ENCODE results near the gene TMEM208.

TMEM208 gene

DNA sequence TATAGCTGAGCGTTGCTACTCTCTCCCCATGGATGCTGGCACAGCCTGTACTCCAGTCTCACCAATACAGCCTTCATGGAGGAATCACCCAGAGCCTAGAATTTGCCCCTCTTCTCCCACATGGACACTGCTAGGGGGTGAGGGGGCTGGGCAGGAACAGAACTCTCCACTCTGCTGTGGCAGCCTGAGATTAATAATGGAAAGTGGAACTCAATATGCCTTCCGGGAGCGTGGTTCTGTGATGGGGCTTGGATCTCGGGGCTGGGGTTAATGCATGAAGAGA, 23.1 kb downstream of the TMEM208 start:
- no peak for DNase-seq (ENCODE audit: low read depth)

DNA sequence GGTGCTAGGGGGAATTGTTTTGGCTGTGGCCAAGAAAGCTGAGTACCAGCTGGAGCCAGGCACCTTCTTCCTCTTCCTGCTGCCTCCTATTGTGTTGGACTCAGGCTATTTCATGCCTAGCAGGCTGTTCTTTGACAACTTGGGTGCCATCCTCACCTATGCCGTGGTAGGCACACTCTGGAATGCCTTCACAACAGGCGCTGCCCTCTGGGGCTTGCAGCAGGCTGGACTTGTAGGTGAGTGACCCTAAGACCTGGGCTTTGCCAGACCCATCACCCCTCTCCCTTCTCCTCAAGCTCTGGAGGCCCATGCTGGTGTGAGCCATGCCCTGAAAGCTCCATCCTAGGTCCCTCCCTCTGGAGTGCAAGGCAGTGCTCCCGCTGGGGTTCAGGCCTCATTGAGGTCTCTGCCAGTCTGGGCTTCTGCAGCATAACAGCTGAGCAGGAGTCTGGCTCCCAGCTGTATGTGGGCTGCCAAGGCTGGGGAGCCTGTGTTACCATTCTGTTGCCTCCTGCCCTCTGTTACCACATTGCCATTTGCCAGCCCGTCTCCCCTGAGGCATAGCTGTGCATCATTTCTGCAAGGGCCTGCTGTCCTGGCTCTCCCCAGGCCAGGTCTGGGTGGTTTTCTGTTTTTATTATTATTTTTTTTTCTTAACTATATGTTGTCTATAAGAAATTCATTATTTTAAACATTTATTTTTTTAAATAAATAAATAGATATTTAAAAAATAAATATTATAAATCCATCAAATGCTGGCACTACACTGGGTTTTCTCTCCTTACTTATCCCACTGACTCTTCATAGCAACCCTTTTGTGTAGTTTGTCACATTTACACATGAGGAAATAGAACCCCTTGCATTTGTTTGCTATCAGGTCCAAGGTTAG, 25.9 kb downstream of the TMEM208 start:
- no peak for DNase-seq (ENCODE audit: low read depth)

DNA sequence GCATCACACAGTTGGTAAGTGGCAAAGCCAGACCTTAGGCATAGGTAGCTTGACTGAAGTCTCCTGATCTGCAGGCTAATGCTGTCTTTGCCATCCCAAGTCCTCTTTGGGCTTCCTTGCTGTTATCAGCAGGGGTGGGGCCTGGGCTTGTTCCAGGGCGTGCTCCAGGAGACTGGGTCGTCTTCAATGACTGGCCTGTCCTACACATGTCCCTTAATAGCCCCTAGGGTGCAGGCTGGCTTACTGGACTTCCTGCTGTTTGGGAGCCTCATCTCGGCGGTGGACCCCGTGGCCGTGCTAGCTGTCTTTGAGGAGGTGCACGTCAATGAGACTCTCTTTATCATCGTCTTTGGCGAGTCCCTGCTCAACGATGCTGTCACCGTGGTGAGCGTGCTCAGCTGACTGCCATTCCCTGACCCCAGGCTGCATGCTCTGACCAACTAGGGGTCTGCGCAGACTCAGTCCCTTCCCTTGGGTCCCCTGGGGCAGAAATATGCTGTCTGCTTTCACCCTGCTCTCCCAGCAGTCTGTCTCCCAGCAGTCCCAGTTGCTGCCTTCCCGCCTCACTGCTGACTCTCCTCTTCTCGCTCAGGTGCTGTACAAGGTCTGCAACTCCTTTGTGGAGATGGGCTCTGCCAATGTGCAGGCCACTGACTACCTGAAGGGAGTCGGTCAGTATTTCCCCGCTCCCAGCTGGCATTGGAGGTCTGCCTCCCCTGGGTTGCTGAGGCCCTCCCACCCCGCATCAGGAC, 28.0 kb downstream of the TMEM208 start:
- DNase-seq (ENCODE audit: low read depth) = no peak

DNA sequence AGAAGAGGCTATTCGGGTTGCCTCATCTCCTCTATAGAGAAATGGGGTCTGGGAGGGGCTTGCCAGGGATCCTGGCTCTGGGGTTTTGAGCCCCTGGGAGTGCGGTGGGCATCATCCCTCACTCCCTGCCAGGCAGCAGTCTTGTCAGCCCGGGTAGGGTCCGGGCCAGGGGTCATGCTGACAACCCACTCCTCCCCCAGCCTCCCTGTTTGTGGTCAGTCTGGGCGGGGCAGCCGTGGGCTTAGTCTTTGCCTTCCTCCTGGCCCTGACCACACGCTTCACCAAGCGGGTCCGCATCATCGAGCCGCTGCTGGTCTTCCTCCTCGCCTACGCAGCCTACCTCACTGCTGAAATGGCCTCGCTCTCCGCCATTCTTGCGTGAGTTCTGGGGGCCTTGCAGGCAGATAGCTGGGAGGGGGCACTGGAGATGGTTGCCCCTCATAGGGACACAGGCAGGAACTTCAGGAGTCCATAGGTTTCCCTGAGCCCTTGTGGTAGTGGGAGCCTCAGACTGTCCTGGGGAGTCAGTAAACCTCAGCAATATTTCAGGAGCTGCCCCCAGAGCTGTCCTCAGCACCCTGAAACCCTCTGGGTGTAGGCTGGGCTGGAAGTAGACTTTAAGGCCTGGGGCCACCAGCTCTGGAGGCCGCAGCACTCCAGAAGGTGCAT, 28.8 kb downstream of the TMEM208 start:
- no peak for DNase-seq (ENCODE audit: low read depth)

DNA sequence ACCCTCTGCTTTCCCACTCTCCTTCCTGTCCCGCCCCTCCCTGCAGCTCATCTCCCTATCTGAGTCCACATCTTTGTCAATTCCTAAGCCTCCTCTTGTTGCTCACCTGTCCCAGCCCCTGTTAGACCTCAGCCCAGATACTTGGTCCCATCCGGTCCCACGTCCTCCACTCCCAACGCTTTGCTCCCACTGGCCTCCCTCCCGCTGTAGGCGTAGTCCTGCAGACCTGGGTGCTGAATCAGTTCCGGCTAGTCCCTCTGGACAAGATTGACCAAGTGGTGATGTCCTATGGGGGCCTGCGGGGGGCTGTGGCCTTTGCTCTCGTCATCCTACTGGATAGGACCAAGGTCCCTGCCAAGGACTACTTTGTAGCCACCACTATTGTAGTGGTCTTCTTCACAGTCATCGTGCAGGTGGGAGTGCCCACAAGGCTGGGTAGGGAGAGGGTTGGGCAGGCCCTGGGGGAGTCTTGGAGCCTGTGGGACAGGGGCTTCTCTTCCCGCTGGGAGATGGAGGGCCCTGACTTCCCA, 29.8 kb downstream of the TMEM208 start:
- DNase-seq (ENCODE audit: low read depth) = no peak

DNA sequence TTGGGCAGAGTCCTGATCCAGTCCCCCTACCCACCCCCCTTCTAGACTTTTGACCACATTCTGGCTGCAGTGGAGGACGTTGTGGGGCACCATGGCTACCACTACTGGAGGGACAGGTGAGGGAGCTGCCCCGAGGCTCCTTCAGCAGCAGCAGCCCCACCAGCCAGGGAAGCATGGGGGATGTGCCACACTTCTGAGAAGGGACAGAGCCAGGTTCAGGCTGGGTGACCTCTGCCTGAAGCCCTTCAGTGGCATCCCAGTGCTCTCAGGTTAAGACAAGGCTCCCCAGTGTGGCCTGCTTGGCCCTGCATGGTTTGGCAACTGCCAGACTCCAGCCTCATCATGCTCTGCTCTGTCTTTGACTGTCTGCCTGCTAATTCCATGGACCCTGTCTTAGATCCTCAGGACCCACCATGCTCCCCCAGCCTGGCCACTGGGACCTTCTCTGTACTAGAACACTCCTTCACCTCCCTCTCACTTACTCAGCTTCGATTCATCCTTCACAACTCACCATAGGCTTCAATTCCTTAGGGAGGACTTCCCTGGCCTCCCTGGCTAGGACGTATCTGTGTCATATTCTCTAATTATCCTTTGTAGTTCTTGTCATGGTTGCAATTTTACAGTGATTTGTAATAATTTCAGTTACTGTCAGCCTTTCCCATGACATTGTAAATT, 30.7 kb downstream of the TMEM208 start:
- no peak for DNase-seq (ENCODE audit: low read depth)

DNA sequence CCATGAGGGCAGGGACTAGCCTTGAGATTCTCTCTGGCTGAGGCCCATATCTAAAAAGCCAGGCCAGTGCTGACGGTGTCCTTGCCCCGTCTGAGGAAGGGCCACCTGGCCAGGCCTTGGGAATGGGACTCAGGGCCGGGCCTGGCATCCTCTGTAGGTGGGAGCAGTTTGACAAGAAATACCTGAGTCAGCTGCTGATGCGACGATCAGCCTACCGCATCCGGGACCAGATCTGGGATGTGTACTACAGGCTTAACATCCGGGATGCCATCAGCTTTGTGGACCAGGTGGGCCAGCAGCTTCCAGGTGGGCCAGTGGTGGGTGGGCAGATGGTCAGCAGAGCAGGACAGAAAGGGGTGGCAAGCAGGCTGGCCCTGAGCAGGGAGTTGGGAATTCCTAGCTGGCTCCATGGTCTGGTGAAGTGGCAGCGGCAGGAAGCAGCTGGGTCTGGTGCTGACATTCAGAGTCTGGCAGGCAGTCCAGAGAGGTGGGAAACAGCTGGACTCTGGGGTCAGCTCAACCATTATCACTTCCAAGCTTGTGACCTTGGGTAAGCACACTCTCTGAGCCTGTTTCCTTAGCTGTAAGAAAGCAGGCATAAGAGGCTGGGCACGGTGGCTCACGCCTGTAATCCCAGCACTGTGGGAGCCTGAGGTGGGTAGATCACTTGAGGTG, 31.4 kb downstream of the TMEM208 start:
- DNase-seq (ENCODE audit: low read depth) = no peak

DNA sequence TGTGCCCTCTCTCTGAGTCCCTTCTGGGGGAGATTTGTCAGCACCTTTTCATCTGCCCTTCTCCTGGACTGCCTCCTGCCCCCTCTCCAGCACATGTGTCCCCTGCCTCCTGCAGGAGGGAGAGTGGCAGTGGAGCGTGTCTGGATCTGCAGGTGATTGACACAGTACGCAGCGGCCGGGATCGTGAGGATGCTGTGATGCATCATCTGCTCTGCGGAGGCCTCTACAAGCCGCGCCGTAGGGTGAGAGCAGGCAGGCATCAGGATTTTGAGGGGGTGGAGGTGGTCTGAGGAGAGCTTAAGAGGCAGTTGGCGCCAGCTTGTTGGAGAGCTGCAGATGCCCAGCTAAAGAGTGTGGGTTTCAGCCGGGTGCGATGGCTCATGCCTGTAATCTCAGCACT, 32.8 kb downstream of the TMEM208 start:
- DNase-seq (ENCODE audit: low read depth) = no peak

DNA sequence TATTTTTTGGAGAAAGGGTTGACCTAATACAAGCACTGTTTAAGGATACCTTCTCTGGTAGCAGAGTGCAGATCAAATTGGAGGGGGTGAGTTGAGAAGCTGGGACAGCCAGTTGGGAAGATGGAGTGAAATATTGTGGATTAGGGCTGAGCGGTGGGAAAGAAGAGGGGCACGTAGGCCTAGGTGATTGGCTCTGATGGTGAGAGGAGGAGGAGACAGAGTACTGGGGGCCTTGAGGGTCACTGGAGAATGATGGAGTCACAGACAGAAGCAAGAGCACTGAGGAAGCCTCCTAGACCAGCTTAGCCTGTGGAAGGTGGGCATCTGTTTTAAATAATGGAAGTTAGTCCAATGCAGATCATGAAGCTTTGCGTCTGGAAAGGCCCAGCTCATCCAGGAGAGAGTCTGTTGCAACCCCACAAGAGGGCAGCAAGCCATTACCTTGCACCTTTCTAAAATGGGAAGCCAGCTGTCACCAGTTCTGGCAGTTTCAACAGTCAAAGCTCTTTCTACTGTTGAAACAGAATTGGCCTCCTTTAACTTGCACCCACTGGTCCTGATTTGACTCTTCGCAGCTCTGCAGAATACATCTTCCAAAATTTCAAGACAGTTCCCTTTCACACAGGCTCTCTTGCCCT, 33.6 kb downstream of the TMEM208 start:
- DNase-seq (ENCODE audit: low read depth) = no peak

DNA sequence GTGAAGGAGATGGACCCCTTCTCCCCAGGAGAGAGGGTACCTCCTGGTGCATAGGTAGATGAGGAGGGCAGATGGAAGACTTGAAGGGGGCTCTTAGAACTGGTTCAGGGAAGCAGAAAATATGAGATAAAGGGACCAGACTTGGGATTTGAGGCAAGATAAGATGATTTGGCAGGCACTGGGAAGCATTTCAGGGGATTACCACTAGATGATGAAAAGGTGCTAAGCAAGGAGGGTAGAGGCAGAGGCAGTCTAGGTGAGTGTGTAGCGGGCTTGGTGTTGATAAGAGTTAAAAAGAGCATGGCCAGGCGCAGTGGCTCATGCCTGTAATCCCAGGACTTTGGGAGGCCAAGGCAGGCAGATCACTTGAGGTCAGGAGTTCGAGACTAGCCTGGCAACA, 36.3 kb downstream of the TMEM208 start:
- DNase-seq (ENCODE audit: low read depth) = no peak

DNA sequence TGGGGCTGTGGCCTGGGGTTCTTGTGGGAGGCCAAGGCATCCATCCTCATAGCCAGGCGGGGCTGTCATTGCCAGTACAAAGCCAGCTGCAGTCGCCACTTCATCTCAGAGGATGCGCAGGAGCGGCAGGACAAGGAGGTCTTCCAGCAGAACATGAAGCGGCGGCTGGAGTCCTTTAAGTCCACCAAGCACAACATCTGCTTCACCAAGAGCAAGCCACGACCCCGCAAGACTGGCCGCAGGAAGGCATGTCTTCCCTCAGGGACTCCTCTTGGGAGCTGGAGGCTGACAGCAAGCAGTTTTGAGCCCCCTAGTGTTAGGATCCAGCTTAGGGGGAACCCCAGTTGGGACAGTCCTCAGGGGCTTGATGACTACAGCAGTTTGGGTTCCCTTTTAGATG, 37.3 kb downstream of the TMEM208 start:
- no peak for DNase-seq (ENCODE audit: low read depth)

DNA sequence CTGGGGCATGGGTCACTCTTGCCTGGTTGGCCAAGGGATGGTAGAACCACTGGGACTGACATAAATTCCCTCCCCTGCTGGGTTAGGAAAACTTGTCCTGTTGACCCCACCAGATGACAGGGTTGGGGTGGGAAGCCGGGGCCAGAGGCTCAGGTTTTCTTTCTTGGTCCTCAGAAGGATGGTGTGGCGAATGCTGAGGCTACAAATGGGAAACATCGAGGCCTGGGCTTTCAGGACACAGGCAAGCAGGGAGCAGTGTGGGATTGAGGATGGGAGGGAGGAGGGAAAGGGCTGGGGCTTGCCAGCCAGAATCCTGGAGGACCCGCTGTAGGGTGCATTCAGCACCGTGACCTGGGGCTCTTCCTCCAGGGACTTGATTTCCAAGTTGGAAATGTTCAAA, 37.9 kb downstream of the TMEM208 start:
- no peak for DNase-seq (ENCODE audit: low read depth)

DNA sequence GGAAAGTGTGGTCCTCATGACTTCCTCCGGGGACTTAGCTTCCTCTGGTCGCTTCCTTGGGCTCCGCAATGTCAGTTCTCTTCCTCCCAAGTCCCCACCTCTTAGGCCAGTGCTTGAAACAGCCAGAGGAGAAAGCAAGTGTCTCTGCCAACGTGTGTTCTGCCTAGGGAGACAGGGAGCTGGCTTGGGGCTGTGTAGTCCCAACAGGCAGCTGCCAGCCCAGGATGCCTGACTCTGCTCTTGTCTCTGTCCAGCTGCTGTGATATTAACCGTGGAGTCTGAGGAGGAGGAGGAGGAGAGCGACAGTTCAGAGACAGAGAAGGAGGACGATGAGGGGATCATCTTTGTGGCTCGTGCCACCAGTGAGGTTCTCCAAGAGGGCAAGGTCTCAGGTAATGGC, 38.9 kb downstream of the TMEM208 start:
- no peak for DNase-seq (ENCODE audit: low read depth)

DNA sequence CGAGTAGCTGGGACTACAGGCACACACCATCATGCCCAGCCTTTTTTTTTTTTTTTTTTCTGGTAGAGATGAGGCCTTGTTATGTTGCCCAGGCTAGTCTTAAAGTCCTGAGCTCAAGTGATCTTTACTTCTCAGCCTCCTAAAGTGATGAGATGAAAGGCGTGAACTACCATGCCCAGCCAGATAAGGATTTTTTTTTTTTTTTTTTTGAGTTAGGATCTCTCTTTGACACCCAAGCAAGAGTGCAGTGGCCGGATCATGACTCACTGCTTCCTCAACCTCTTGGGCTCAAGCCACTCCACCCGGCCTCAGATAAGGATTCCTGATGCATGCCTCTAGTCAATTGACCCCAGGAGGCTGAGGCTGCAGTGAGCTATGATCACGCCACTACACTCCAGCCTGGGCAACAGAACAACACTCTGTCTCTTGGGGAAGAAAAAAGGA, 41.2 kb downstream of the TMEM208 start:
- DNase-seq (ENCODE audit: low read depth) = no peak

DNA sequence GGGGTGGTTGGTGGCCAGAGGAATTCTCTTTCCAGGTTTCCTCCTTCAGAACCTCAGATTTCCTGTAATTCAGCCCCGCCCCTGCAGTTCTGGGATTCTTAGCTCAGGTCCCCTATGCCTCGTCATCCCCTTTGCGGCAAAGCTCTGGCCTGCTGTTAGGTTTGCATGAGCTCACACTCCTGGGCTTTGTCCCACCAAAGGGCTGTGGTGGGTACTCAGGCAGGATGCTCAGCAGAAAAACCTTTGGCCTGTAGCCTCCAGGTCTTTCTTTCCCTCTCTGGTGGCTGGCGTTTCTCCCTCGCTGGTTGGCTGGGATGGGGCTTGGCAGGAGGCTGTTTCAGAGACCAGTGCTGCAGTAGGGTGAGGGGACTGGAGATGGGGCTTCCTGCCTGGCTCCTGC, 42.8 kb downstream of the TMEM208 start:
- DNase-seq (ENCODE audit: low read depth) = no peak

DNA sequence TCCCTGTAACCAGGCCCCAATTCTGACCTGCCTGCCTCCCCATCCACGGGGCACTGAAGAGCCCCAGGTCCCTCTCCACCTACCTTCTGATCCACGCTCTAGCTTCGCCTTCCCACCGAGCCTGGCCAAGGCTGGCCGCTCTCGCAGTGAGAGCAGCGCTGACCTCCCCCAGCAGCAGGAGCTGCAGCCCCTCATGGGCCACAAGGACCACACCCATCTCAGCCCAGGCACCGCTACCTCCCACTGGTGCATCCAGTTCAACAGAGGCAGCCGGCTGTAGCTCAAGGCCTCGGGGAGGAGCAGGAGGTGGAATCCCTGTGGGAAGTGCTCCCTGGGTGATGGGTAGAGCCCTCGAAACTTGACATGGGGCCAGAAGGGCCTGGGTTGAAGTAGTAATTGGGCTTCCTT, 44.0 kb downstream of the TMEM208 start:
- no peak for DNase-seq (ENCODE audit: low read depth)

DNA sequence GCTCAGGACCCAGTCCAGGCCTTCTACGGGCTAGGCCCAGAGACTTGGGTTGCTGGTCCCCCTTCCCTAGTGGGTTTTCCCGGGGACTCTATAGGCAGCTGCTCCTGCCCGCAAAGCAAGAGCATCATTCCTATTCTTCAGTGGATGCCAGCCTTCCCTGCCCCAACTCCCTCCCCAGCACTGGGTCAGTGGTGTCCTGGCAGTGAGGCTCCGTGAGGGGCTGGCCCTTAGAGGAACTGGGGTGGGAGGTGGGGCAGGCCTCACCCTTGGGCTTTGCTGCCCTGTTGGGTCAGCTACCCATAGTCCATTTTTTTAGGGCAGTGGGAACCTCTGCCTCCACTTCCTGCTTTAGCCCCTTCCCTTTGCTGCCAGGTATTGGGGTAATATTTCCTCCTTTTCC, 44.5 kb downstream of the TMEM208 start:
- no peak for DNase-seq (ENCODE audit: low read depth)

DNA sequence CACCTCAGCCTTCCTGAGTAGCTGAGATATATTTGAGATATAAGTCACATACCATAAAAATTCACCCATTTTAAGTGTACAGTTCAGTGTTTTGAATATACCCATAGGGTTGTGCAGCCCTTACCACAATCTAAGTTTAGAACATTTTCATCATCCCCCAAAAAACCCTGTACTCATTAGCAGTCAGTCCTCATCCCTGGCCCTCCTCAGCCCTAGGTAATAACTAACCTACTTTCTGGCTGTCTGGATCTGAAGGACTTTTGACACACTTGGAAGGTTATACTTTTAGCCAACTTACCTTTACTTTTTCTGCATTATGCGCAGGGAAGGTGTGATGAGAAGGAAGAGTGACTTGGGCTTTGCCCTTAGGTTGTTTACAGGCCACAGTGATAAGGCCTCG, 48.4 kb downstream of the TMEM208 start:
- no peak for DNase-seq (ENCODE audit: low read depth)

DNA sequence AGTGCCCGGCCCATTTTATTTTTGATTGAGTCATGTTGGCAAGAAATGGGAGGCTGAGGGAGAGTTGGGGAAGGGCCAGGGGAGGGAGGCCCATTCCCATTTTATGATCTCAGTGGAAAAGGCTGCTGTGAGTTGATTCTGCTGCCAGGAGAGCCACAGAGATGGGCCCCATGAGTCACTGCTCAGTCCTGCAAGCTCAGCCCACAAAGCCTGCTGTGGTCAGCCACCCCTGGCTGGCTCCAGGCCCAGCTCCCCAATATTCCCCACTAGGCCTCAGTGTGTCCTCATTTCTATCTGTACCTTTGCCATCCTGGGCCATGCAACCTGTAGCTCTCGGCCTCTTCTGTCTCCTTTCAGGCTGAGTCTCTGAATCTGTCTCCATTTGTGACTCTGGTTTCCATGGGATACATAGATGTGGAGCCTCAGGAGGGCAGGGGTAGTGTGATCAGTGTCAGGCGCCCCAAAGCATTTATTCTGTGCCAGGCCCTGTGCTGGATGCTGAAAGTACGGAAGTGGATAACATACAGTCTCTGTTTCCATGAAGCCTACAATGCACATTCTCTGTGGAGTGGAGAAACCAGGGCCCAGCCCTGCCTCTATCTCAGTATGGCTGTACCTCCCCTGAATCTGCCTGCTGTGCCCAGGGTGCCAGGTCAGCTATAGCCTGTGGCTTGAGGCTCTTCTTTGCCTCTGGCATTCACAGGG, 50.5 kb downstream of the TMEM208 start:
- DNase-seq (ENCODE audit: low read depth) = no peak

DNA sequence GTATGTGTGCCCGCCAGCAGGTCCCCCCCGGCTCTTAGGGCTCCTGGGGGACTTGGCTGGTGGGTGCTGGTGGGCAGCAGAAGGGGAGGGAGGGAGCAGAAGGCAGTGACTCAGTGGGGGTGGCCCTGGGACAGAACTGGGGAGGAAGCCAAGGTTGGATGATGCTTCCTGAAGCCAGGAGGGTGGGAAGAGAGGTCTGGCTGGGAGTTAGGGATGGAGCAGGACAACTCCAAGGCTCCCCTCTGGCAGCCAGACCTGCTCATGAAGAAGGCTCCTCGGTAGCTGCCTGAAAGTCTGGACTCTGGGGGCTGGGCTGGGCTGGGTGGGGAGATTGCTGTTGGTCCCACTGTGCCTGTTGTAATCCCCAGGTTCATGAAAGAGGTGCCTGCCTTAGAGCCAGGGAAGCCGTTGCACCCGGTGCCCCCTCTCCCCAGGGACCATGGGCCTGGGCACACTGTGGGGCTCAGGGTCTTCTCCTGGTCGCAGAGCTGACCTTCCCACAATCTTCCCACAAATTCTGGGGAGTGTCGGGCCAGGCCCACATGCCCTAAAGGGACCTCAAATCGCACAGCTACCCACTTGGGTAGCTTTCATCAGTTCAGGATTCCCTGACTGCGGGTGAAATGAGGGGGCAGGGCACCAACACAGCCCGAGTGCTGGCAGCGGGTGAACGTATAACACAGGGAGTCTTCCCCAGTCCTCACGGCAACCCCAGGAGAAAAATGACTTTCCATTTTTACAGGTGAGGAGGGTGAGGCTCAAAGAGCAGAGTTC, 51.3 kb downstream of the TMEM208 start:
- DNase-seq (ENCODE audit: low read depth) = no peak
